Left kidney (tissue), 2 donors: Measurements from ENCODE around the gene E2F2. TPM values are rescaled to one million over a fixed set of nuclear protein-coding genes. Genes with fewer than 3 reads are reported as not detected.
"Not testable (repeated sequence)": the region's sequence is repeated elsewhere in the genome, so short reads cannot be mapped to it uniquely, and the experiment has no call there.

Experiments used
- DNase-seq: peaks from one replicate; pipeline ENCODE4 v3.0.0-alpha.2; 2013
- polyA plus RNA-seq: library from polyadenylated mRNA; unstranded; fragments of 120-200 nt; gene quantifications from one replicate; pipeline ENCODE4 v1.2.1, GENCODE V29; 2013; ENCODE audit not compliant: insufficient read length

The E2F2 gene
- polyA plus RNA-seq, 1 donor = 5.9 TPM

DNA sequence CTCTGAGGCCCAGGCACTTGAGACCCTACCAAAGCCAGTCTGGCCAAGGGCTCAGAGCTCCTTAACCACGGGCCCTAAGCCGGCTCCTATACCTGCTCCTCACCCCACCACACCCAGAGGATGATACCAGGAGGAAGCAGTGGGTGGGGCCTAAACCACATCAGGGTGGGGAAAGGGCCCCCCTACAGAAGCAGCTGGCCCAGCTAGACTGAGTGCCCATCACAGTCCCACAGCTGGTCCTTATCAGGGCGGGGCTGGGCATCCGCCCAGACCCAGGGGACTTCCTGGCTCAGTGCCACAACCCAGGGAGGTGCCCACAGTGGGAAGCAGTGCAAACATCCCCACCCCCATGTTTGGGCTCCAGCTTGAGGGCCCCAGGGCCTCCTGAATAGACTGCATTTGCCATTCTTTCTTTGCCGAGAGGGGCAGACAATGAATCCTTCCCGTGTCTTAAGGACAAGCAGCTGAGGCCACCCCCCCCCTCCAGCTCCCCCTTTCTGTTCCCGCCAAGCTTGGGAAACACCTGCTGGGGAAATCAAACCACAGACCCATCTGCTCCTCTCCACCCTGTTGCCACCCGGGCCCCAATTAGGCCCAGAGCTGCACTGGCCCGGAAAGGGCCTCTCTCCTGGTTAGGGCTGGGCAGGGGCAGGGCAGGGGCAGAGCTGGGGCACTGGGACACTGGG lies 6.2 kb downstream of the E2F2 start:
- DNase-seq = no peak

DNA sequence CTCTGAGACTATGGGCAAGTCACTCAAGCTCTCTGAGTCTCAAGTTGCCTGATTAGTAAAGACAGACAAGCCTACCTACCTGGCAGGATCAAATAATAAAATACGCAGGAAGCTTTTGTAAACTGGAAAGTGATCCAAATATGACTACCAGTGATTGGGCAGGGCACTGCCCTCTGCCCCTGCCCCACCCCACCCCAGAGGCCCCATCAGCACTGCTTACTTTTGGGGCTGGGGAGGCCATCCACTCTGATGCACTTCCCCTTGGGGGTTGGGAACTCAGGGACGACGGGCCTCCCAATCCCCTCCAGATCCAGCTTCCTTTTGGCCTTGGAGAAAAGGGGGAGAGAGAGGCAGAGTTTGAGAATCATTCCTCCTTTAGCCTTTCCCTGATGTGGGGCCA lies 6.9 kb downstream of the E2F2 start:
- DNase-seq = no peak

DNA sequence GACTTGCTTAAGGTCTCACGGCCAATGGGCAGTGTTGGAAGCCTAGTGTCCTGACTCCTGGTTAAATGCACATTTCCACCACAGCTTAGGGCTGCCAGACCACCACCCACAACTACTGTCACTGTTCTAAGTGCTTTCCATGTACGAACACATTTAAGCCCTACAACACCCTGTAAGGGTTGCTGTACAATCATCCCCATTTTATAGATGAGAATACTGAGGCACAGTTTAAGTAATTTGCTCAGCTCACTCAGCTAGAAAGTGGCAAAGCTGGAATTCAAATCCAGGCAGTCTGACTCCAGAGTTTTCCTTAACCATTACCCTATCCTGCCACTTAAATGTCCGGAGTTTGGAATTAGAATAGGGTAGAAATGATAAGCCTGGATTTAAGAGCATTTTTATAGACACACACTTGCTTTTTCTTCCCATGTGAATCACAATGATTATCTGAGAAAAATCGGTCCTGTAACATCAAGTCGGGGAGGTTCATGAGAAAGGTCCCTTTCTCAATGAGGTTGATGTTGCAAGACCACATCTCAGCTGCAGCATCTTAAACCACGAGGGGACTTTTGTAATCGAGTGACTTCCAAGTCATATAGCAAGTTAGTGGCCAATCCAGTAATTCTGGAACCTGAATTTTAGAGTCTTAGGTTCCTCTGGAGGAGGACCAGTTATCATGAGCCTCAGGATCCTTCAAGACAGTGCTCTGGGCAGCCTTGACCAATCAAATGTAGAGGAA lies 8.6 kb downstream of the E2F2 start:
- no peak for DNase-seq

GRCh38 chr1:23521588-23521987 lies 9.4 kb downstream of the E2F2 start:
- DNase-seq = no peak

DNA sequence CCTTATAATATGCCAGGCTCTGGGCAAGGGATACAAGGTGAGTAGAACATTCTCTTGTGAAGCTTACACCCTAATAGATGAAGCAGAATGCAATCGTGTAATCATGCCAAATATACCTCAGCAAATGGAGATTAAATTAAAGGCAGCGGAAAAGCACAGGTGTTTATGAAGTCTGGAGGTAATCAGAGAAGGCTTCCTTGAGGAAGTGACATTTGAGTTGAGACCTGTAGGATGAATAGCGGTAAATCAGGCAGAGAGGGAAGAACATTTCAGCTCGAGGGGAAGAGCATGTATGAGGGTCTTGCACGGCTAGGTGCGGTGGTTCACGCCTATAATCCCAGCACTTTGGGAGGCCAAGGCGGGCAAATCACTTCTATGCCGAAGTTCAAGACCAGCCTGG lies 13.5 kb downstream of the E2F2 start:
- DNase-seq = no peak

DNA sequence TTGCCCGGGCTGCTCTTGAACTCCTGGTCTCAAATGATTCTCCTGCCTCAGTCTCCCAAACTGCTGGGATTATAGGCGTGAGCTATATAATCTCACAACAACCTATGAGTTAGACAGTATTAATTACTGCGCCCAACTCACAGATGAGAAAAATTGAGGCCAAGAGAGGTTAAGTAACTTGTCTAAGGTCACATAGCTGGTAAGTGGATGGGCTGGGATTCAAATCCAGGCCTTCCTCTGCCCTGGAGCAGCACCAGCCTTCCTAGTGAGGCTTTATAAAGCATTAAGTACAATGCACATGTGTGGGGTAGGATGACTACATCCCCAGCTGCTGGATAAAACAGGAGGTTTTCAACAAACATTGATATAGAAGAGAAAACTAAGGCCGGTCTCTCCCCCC lies 15.1 kb downstream of the E2F2 start:
- no peak for DNase-seq

GRCh38 chr1:23514111-23514679 lies 16.8 kb downstream of the E2F2 start:
- no peak for DNase-seq

- no peak for DNase-seq
Measured at GRCh38 chr1:23509896-23510295, 21.1 kb downstream of the E2F2 start.

- DNase-seq = no peak
Measured at GRCh38 chr1:23506376-23507107, 24.5 kb downstream of the E2F2 start.

GRCh38 chr1:23505851-23506250 lies 25.2 kb downstream of the E2F2 start:
- DNase-seq = no peak

DNA sequence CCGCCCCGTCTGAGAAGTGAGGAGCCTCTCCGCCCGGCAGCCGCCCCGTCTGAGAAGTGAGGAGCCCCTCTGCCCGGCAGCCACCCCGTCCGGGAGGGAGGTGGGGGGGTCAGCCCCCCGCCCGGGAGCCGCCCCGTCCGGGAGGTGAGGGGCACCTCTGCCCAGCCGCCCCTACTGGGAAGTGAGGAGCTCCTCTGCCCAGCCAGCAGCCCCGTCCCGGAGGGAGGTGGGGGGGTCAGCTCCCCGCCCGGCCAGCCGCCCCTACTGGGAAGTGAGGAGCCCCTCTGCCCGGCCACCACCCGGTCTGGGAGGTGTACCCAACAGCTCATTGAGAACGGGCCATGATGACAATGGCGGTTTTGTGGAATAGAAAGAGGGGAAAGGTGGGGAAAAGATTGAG lies 26.9 kb downstream of the E2F2 start:
- DNase-seq = not testable (repeated sequence)

DNA sequence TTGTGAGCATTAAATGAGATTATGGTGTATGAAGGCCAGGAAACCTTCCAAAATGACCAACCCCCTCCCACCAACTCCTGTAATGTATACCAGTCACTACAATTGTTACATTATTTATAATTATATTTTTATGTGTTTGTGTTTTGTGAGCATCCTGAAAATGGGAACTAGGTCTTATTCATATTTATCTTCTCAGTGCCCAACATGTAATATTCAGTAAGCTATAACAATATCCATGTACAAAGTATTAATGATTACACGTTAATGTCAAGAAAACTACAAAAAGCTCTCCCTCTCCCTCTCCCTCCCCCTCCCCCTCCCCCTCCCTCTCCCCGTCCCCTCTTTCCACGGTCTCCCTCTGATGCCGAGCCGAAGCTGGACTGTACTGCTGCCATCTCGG lies 28.1 kb downstream of the E2F2 start:
- no peak for DNase-seq

DNA sequence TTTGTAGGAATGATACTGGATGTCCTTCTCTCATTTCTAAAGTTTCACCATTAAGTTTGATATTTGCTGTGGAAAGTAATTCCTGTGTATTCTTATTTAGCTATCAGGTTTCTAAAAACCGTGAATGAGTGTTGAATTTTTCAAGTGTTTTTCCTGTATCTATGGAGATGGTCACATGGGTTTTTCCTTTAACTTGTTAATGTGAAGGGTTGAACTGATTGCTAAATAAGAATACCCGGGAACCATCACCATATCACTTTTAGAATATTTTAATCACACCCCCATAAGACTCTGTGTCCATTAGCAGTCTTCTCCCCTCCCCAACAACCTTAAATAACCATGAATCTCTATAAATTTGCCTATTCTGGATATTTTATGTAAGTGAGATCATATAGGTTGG lies 30.6 kb downstream of the E2F2 start:
- no peak for DNase-seq

- DNase-seq = no peak
Measured at GRCh38 chr1:23497777-23498439, 33.1 kb downstream of the E2F2 start.

DNA sequence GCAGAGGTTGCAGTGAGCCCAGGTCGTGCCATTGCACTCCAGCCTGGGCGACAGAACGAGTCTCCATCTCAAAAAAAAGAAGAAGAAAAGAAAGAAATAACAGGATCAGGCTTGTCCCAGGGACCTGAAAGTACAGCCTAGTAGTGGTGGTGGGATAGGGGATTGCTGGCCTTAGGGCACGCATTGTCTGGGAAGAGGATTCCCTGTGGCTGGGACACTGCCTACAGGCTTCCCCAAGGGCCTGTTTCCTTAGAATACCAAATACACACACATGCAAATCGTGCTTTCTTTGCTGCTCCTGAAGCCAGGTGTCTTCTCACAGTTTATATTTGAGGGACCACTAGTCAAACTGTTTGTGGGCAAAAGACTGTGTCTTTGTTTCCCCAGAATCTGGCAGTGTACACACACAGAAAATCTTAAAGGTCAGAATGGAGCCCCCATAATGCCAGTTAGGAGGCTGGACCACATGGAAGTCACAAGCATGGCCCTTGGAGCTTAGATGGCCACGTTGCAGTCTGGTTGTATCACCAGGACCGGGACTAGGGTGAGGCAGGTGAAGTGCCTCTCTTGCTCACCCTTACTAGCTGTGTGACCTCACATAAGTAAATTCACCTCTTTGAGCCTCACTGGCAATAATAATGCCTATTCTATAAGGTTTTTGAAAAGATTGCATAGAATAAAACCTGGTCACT lies 34.4 kb downstream of the E2F2 start:
- no peak for DNase-seq

DNA sequence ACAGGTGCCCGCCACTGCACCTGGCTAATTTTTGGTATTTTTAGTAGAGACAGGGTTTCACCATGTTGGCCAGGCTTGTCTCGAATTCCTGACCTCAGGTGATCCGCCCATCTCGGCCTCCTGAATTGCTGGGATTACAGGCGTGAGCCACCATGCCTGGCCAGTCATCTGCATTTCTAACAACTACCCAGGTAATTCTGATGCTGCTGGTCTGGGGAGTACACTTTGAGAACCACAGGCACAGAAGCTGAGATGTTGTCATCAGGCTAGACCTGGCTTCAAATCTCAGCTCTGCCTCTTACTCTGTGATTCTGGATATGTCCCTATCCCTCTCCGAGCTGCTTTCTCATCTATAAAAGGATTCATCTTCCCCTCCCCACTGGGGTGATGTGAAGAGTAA lies 36.2 kb downstream of the E2F2 start:
- DNase-seq = not testable (repeated sequence)

GRCh38 chr1:23492776-23493175 lies 38.3 kb downstream of the E2F2 start:
- DNase-seq = not testable (repeated sequence)

DNA sequence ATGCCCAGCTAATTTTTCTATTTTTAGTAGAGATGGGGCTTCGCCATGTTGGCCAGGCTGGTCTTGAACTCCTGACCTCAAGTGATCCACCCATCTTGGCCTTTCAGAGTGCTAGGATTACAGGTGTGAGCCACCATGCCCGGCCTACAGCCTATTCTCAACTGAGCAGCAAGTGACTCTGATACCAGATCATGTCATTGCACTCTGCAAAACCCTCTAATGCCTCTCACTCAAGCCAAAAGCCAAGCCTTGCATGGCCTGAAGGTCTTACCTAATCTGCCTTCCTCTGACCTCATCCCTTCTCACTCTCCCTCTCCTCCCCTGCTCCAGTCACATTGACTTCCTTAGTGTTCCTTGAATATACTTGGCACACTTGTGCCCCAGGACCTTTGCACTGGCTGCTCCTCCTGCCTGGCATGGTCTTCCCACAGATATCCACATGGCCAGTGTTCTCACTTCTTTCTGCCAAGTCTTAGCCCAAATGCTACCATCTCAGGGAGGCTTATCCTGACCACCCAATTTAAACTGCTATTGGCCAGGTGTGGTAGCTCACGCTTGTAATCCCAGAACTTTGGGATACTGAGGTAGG lies 38.8 kb downstream of the E2F2 start:
- DNase-seq = no peak

GRCh38 chr1:23489842-23490241 lies 41.2 kb downstream of the E2F2 start:
- DNase-seq = no peak

DNA sequence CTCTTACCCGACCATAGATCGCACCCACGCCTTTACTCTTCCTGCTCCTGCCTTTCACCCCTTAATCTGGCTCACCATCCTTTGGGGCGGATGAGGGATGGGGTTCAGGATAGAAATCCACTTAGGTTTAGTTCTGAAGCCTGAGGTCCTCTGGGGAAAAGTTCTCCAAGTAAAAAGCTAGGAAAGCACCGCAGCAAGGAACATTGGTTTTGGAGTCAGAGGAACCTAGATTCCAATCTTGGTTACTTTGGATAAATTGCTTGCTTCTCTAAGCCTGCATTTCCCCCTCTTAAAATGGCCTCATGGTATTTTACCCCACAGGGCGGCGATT lies 46.1 kb downstream of the E2F2 start:
- DNase-seq = no peak

- DNase-seq = peak; percentile 90
Measured at GRCh38 chr1:23484253-23485001, 46.6 kb downstream of the E2F2 start.
